H1 (cell line): ENCODE results near the gene ABHD11. TPM values are rescaled to one million over a fixed set of nuclear protein-coding genes. Genes with fewer than 3 reads are reported as not detected.

Experiments
- CTCF ChIA-PET: fragments of 300-600 bp; sonication (Branson Sonifier 250); formaldehyde crosslinking; loops from one replicate; lab custom pipeline; 2021; ENCODE audit not compliant: partially characterized antibody; lab: Charles Lee
- POLR2A ChIA-PET: fragments of 300-600 bp; sonication (Branson Sonifier 250); formaldehyde crosslinking; loops from one replicate; lab custom pipeline; 2021; ENCODE audit warnings: inconsistent platforms; ENCODE audit not compliant: partially characterized antibody; lab: Charles Lee
- DNase-seq, 2 experiments: peaks; one replicate each; pipeline versions ENCODE4 v3.0.0 to v3.0.0-alpha.2; 2010 to 2022; ENCODE audit warnings: low spot score in 2 of 2, low read depth in 1 of 2, mixed read lengths in 1 of 2
- FAIRE-seq: peaks from 2 replicates; lab custom pipeline; 2011; peaks lifted over from hg19 to GRCh38; lab: Jason Lieb, UNC
- H2AFZ ChIP-seq: 2 replicates; pipeline ENCODE4 v1.8.1; 2012; ENCODE audit warnings: low read length, inconsistent platforms
- H2AK5ac ChIP-seq: 2 replicates; pipeline ENCODE4 v1.6.1; 2013; ENCODE audit warnings: low read depth, low read length
- H2BK120ac ChIP-seq: replicated peaks from 2 replicates; pipeline ENCODE3; 2013; ENCODE audit warnings: low read depth, low read length, inconsistent platforms
- H2BK12ac ChIP-seq: 2 replicates; pipeline ENCODE4 v1.6.1; 2013; ENCODE audit warnings: low read depth, low read length
- H2BK15ac ChIP-seq: 2 replicates; pipeline ENCODE4 v1.6.1; 2013; ENCODE audit warnings: low read length
- H2BK20ac ChIP-seq: 2 replicates; pipeline ENCODE4 v1.6.1; 2013; ENCODE audit warnings: low read length
- H2BK5ac ChIP-seq: 2 replicates; pipeline ENCODE4 v1.6.1; 2013; ENCODE audit warnings: low read depth, low read length
- H3K14ac ChIP-seq: 2 replicates; pipeline ENCODE4 v1.6.1; 2013; ENCODE audit warnings: inconsistent platforms; ENCODE audit not compliant: insufficient read length
- H3K18ac ChIP-seq: 2 replicates; pipeline ENCODE4 v1.6.1; 2013; ENCODE audit warnings: low read length; ENCODE audit errors: extremely low read depth
- H3K23ac ChIP-seq: 2 replicates; pipeline ENCODE4 v1.6.1; 2013; ENCODE audit warnings: inconsistent platforms; ENCODE audit not compliant: insufficient read length
- H3K23me2 ChIP-seq: 2 replicates; pipeline ENCODE4 v1.6.1; 2013; ENCODE audit warnings: low read depth, low read length
- H3K27ac ChIP-seq: 2 replicates; pipeline ENCODE4 v1.6.1; 2011; ENCODE audit warnings: low read depth, low read length, inconsistent platforms
- H3K27me3 ChIP-seq, 4 experiments: replicated peaks in 1 of 4; 1 replicate in 1 of 4; 2 replicates in 3 of 4; pipeline versions ENCODE4 v1.6.1 to v1.8.1; 2011 to 2013; ENCODE audit warnings: low read length in 3 of 4, mild to moderate bottlenecking in 3 of 4, inconsistent platforms in 2 of 4, mixed read lengths in 2 of 4, moderate library complexity in 1 of 4; ENCODE audit not compliant: control insufficient read depth in 3 of 4, insufficient read depth in 3 of 4; ENCODE audit errors: extremely low read depth in 1 of 4
- H3K36me3 ChIP-seq, 4 experiments: 2 replicates each; pipeline versions ENCODE4 v1.6.1 to v1.8.1; 2011 to 2013; ENCODE audit warnings: mild to moderate bottlenecking in 4 of 4, low read length in 3 of 4, moderate library complexity in 2 of 4, control low read depth in 1 of 4, inconsistent platforms in 1 of 4; ENCODE audit not compliant: insufficient read depth in 4 of 4, control insufficient read depth in 2 of 4
- H3K4ac ChIP-seq: replicated peaks from 2 replicates; pipeline ENCODE3; 2013; ENCODE audit warnings: low read length, low read depth, mixed read lengths, inconsistent platforms; ENCODE audit not compliant: insufficient read length
- H3K4me1 ChIP-seq, 4 experiments: replicated peaks in 1 of 4; 1 replicate in 1 of 4; 2 replicates in 3 of 4; pipeline versions ENCODE4 v1.6.1 to v1.8.1; 2011 to 2013; ENCODE audit warnings: low read length in 3 of 4, inconsistent platforms in 2 of 4, mixed read lengths in 1 of 4; ENCODE audit not compliant: insufficient read depth in 4 of 4, control insufficient read depth in 3 of 4
- H3K4me2 ChIP-seq, 2 experiments: 2 replicates each; pipeline versions ENCODE4 v1.6.1 to v1.8.1; 2011 to 2013; ENCODE audit warnings: low read depth in 2 of 2, low read length in 2 of 2, control low read depth in 1 of 2, inconsistent platforms in 1 of 2, mild to moderate bottlenecking in 1 of 2; ENCODE audit not compliant: insufficient read depth in 1 of 2
- H3K4me3 ChIP-seq, 4 experiments: fragments of 200-600, 300-600 bp in 1 of 4; sonication (generic), shearing (Covaris generic), sonication (Bioruptor Twin) in 1 of 4; 2 replicates each; pipeline versions ENCODE4 v1.5.1 to v1.8.1; 2011 to 2016; ENCODE audit warnings: low read length in 4 of 4, low read depth in 3 of 4, control low read depth in 2 of 4, inconsistent platforms in 2 of 4, mild to moderate bottlenecking in 2 of 4, mixed read lengths in 1 of 4, moderate library complexity in 1 of 4; ENCODE audit not compliant: insufficient read depth in 2 of 4; ENCODE audit errors: extremely low read depth in 1 of 4
- H3K56ac ChIP-seq: replicated peaks from 2 replicates; pipeline ENCODE3; 2013; ENCODE audit warnings: low read depth, mild to moderate bottlenecking, mixed read lengths, low read length, inconsistent platforms; ENCODE audit not compliant: insufficient read length
- H3K79me1 ChIP-seq: 2 replicates; pipeline ENCODE4 v1.6.1; 2013; ENCODE audit warnings: low read depth, low read length, control low read depth
- H3K79me2 ChIP-seq, 2 experiments: 2 replicates each; pipeline versions ENCODE4 v1.6.1 to v1.8.1; 2012 to 2013; ENCODE audit warnings: low read length in 2 of 2, mild to moderate bottlenecking in 2 of 2, inconsistent platforms in 1 of 2; ENCODE audit not compliant: insufficient read depth in 2 of 2, control insufficient read depth in 1 of 2
- H3K9ac ChIP-seq, 4 experiments: replicated peaks in 1 of 4; 1 replicate in 1 of 4; 2 replicates in 3 of 4; pipeline versions ENCODE4 v1.6.1 to v1.8.1; 2011 to 2013; ENCODE audit warnings: low read depth in 3 of 4, low read length in 3 of 4, control low read depth in 2 of 4, mild to moderate bottlenecking in 2 of 4, moderate library complexity in 2 of 4, inconsistent platforms in 1 of 4; ENCODE audit errors: extremely low read depth in 1 of 4
- H3K9me3 ChIP-seq, 2 experiments: 2 replicates each; pipeline versions ENCODE4 v1.6.1 to v1.8.1; 2012 to 2013; ENCODE audit warnings: mild to moderate bottlenecking in 2 of 2, moderate library complexity in 2 of 2, control low read depth in 1 of 2, inconsistent platforms in 1 of 2, low read depth in 1 of 2, low read length in 1 of 2, mixed read lengths in 1 of 2; ENCODE audit not compliant: insufficient read depth in 2 of 2
- H4K20me1 ChIP-seq, 2 experiments: replicated peaks in 1 of 2; 2 replicates each; pipeline versions ENCODE3 to v1.8.1; 2011 to 2013; ENCODE audit warnings: inconsistent platforms in 2 of 2, low read length in 2 of 2, mild to moderate bottlenecking in 1 of 2; ENCODE audit not compliant: insufficient read depth in 2 of 2, control insufficient read depth in 1 of 2
- H4K5ac ChIP-seq: 2 replicates; pipeline ENCODE4 v1.6.1; 2013; ENCODE audit warnings: low read length, low read depth, mixed read lengths, inconsistent platforms; ENCODE audit not compliant: insufficient read length
- H4K8ac ChIP-seq: 2 replicates; pipeline ENCODE4 v1.8.0; 2013; ENCODE audit warnings: mild to moderate bottlenecking, moderate library complexity, low read length, inconsistent platforms; ENCODE audit not compliant: insufficient read depth; ENCODE audit errors: extremely low read depth
- H4K91ac ChIP-seq: replicated peaks from 2 replicates; pipeline ENCODE3; 2013; ENCODE audit warnings: low read length, mixed read lengths, inconsistent platforms; ENCODE audit not compliant: insufficient read length
- ATF2 ChIP-seq: IDR thresholded peaks from 2 replicates; pipeline ENCODE4 v1.6.1; 2012; ENCODE audit warnings: low read length, inconsistent platforms
- CTBP2 ChIP-seq: IDR thresholded peaks from 2 replicates; pipeline ENCODE4 v1.7.0; 2011; ENCODE audit warnings: borderline replicate concordance, mild to moderate bottlenecking, moderate library complexity, mixed read lengths, low read length; ENCODE audit not compliant: insufficient read depth, insufficient read length
- CTCF ChIP-seq, 3 experiments: IDR thresholded peaks; 1 replicate in 2 of 3; 2 replicates in 1 of 3; pipeline versions ENCODE4 v1.5.1 to v1.6.1; 2011; ENCODE audit warnings: low read length in 3 of 3, mild to moderate bottlenecking in 3 of 3, inconsistent platforms in 2 of 3, low read depth in 1 of 3, moderate library complexity in 1 of 3; ENCODE audit not compliant: insufficient read depth in 1 of 3; ENCODE audit errors: control extremely low read depth in 1 of 3
- POLR2A ChIP-seq, 2 experiments: IDR thresholded peaks; 1 replicate in 1 of 2; 2 replicates in 1 of 2; pipeline ENCODE4 v1.6.1; 2011; ENCODE audit warnings: low read depth in 2 of 2, low read length in 2 of 2, mild to moderate bottlenecking in 2 of 2; ENCODE audit errors: control extremely low read depth in 1 of 2
- POLR2AphosphoS5 ChIP-seq: IDR thresholded peaks from 2 replicates; pipeline ENCODE4 v1.6.1; 2011; ENCODE audit warnings: low read depth, low read length
- TBP ChIP-seq: IDR thresholded peaks from 2 replicates; pipeline ENCODE4 v1.6.1; 2011; ENCODE audit warnings: low read depth, low read length, improper control_type of control experiment
- TCF12 ChIP-seq: IDR thresholded peaks from 2 replicates; pipeline ENCODE4 v1.6.1; 2011; ENCODE audit warnings: low read depth, mild to moderate bottlenecking, low read length
- WGBS, 2 experiments: shearing (Covaris generic) in 1 of 2; methylation state at CpG; one replicate each; pipeline versions ENCODE4 v1.1.6 to v1.1.7; 2013 to 2015; ENCODE audit warnings: low lambda C conversion rate in 2 of 2, mixed read lengths in 2 of 2, inconsistent platforms in 1 of 2, low coverage in 1 of 2, missing lambda C conversion rate in 1 of 2; ENCODE audit not compliant: insufficient replicate concordance in 2 of 2, insufficient coverage in 1 of 2, insufficient read length in 1 of 2; ENCODE audit errors: extremely low coverage in 1 of 2, missing lambda C conversion rate in 1 of 2; 5-methylcytosine and 5-hydroxymethylcytosine counted together
- polyA plus RNA-seq, 7 experiments: library from polyadenylated mRNA; depleted of rRNA in 3 of 7; stranded (reverse) in 5 of 7; unstranded in 2 of 7; fragments of >200 nt in 5 of 7; fragments of 200-250 nt in 2 of 7; gene quantifications; 1 replicate in 5 of 7; 2 replicates in 1 of 7; 4 replicates in 1 of 7; pipeline versions ENCODE4 v1.2.1 to v1.2.3, GENCODE V29; 2011 to 2013; ENCODE audit warnings: missing spikeins in 2 of 7, mixed read lengths in 2 of 7
- total RNA-seq: library from RNA; stranded (reverse); fragmentation: NEBNext Ultra II Directional; extraction: Animal tissue kit (Norgen Biotek cat#: 25700); gene quantifications from 2 replicates; pipeline ENCODE4 v1.2.1, GENCODE V29; 2021

Gene ABHD11
- total and polyA plus RNA-seq, 2 of the 8 experiments (the other 6 are each of a cell fraction or from before 2014, with no cell fraction given) = 19.8 to 42.2 TPM

GRCh38 chr7:73761854-73762658, 23.5 kb upstream of the ABHD11 start:
- no peaks in the 10 kb centered on the region for H3K23me2 ChIP-seq
- no peaks in the 10 kb centered on the region for H3K79me1 ChIP-seq
- H2AK5ac ChIP-seq = 0 out of 2 replicates have a peak overlapping the region, but pooled peaks have one; percentile 28
- no peaks in the 10 kb centered on the region; a peak in 1 of 7 replicates for H3K27me3 ChIP-seq
- H2AFZ ChIP-seq = peak overlapping the region; percentile 88; the same call in 1 of the 2 replicates
- no peak overlapping the region for H4K8ac ChIP-seq
- H3K9ac ChIP-seq = no peak overlapping the region; a peak in 1 of 7 replicates
- H3K27ac ChIP-seq = no peak overlapping the region
- no peak overlapping the region; a peak in 1 of 8 replicates for H3K4me3 ChIP-seq
- H3K56ac ChIP-seq = no peak overlapping the region
- peak overlapping the region; percentile 95; the same call in 1 of the 2 replicates for H2BK12ac ChIP-seq
- POLR2A ChIA-PET = interaction anchor here (1.2 kb wide), 2 partner anchors 19 to 23 kb away, joined by 6 to 7 read pairs; partner anchors contain the start of gene ABHD11
- WGBS, 2 experiments = 57% methylated on average over 7 of the region's 8 CpGs; no CpG with 5 or more reads in 1 of the 2 experiments
- no peak for FAIRE-seq
- H3K36me3 ChIP-seq = no peaks in the 10 kb centered on the region
- H2BK120ac ChIP-seq = no peak overlapping the region
- no peak overlapping the region for H3K23ac ChIP-seq
- H3K18ac ChIP-seq = peak overlapping the region; percentile 90
- H3K4ac ChIP-seq = peak overlapping the region; percentile 10
- H2BK20ac ChIP-seq = peak overlapping the region; percentile 96; the same call in 1 of the 2 replicates
- H4K20me1 ChIP-seq = no peaks in the 10 kb centered on the region
- peaks cover 0 to 8% (median 3%) of the 10 kb centered on the region in 4 experiments; a peak in 4 of 7 replicates for H3K4me1 ChIP-seq
- no peak overlapping the region for H2BK5ac ChIP-seq
- H3K14ac ChIP-seq = no peak overlapping the region
- peak in 1 of 2 experiments; percentile 56 for DNase-seq
- no peaks in the 10 kb centered on the region for H3K79me2 ChIP-seq
- peak overlapping the region; percentile 42 to 46; a peak in 1 of 4 replicates for H3K4me2 ChIP-seq
- H2BK15ac ChIP-seq = no peak overlapping the region; the same call in 1 of the 2 replicates
- H4K91ac ChIP-seq = no peak overlapping the region
- peak overlapping the region; percentile 19 for H4K5ac ChIP-seq
- H3K9me3 ChIP-seq = no peaks in the 10 kb centered on the region
- CTCF ChIA-PET = interaction anchor here (1.5 kb wide), 1 partner anchor 93 kb away, joined by 4 read pairs; no protein-coding TSS in a partner anchor
- TF ChIP-seq CTCF (IDR thresholded peaks at IDR 0.05; ENCODE audit: control extremely low read depth in 1 of 3, insufficient read depth in 1 of 3, low read depth in 1 of 3, low read length in 3 of 3) = no peak
- TF ChIP-seq ATF2 = no peak
- peak in 1 of 2 experiments; percentile 41; a peak in 2 of 3 replicates for TF ChIP-seq POLR2A (IDR thresholded peaks at IDR 0.05; ENCODE audit: control extremely low read depth in 1 of 2, low read depth in 2 of 2, low read length in 2 of 2)
- peak; percentile 43; the same call in 1 of the 2 replicates for TF ChIP-seq TBP
- TF ChIP-seq CTBP2 = no peak
- TF ChIP-seq POLR2AphosphoS5 = no peak
- TF ChIP-seq TCF12 = no peak
